Transverse colon (tissue), 4 donors: ENCODE measurements around the gene MRPS33. TPM values are rescaled to one million over a fixed set of nuclear protein-coding genes. Genes with fewer than 3 reads are reported as not detected.

Experiments
- DNase-seq: peaks from one replicate; pipeline ENCODE4 v3.0.0-alpha.2; 2019
- H3K27ac ChIP-seq, 4 donors: fragments of 200-600 bp; sonication (generic); 2 replicates each; pipeline ENCODE4 v1.5.1; 2016 to 2018; ENCODE audit warnings: inconsistent platforms in 4 of 4
- H3K27me3 ChIP-seq: fragments of 200-600 bp; sonication (generic); 2 replicates; pipeline ENCODE4 v1.5.1; 2017; ENCODE audit warnings: inconsistent platforms
- H3K36me3 ChIP-seq, 4 donors: fragments of 200-600 bp; sonication (generic); 2 replicates each; pipeline ENCODE4 v1.5.1; 2017 to 2019; ENCODE audit warnings: inconsistent platforms in 4 of 4
- H3K4me1 ChIP-seq, 4 donors: fragments of 200-600 bp; sonication (generic); 2 replicates each; pipeline ENCODE4 v1.5.1; 2017 to 2020; ENCODE audit warnings: inconsistent platforms in 4 of 4
- H3K4me3 ChIP-seq, 4 donors: fragments of 200-600 bp; sonication (generic); 1 replicate in 1 of 4; 2 replicates in 3 of 4; pipeline versions ENCODE4 v1.5.1 to v1.6.1; 2017 to 2019; ENCODE audit warnings: inconsistent platforms in 4 of 4
- H3K9me3 ChIP-seq, 2 donors: fragments of 200-600 bp; sonication (generic); 2 replicates each; pipeline ENCODE4 v1.5.1; 2017 to 2019; ENCODE audit warnings: inconsistent platforms in 2 of 2
- CTCF ChIP-seq, 5 experiments: fragments of 200-600 bp in 3 of 5; fragments of 450-650 bp in 2 of 5; sonication (generic) in 3 of 5; IDR thresholded peaks; 1 replicate in 2 of 5; 2 replicates in 3 of 5; pipeline ENCODE4 v1.5.1; 2016 to 2017; ENCODE audit warnings: antibody characterized with exemption in 5 of 5, inconsistent platforms in 3 of 5, mild to moderate bottlenecking in 2 of 5, moderate library complexity in 1 of 5
- EP300 ChIP-seq: sonication (generic); formaldehyde crosslinking; IDR thresholded peaks from one replicate; pipeline ENCODE4 v1.6.1; 2017; ENCODE audit warnings: antibody characterized with exemption, low read depth
- POLR2A ChIP-seq: fragments of 450-650 bp; IDR thresholded peaks from one replicate; pipeline ENCODE4 v1.6.1; 2016; ENCODE audit warnings: antibody characterized with exemption, mild to moderate bottlenecking, moderate library complexity
- POLR2AphosphoS5 ChIP-seq, 3 donors: sonication (generic); formaldehyde crosslinking; IDR thresholded peaks; one replicate each; pipeline ENCODE4 v1.6.1; 2016; ENCODE audit warnings: antibody characterized with exemption in 3 of 3
- WGBS, 2 donors: methylation state at CpG; one replicate each; pipeline ENCODE4 v1.1.5; 2018; ENCODE audit warnings: low coverage in 1 of 2; 5-methylcytosine and 5-hydroxymethylcytosine counted together
- in situ Hi-C, 4 donors: fragments of 200-750 bp; cut with MboI; loops; one replicate each; pipeline versions ENCODE4 v1.15.0 to v1.15.1; 2017; ENCODE audit warnings: low sequenced_read_pairs in 3 of 4, low pct_ligation_motif_present in 1 of 4, low pct_unique_long_range_greater_than_20kb in 1 of 4
- intact Hi-C: fragments of 100-400 bp; cut with DNase I; formaldehyde crosslinking; loops from one replicate; pipeline ENCODE4 v1.15.1; 2023; ENCODE audit warnings: low total_unique reads
- total RNA-seq, 4 donors: library from RNA; depleted of rRNA; stranded (reverse); fragments of >200 nt; gene quantifications; one replicate each; pipeline ENCODE4 v1.1.0, GENCODE V29; 2016

The MRPS33 gene
- total RNA-seq = 10 to 100 TPM in 2 of 4 donors, under 1 TPM in 2; 0.60 to 37.1 (median 12.0) TPM

- peaks cover 3 to 34% (median 17%) of the 10 kb centered on the region in 4 donors for H3K4me1 ChIP-seq
- no peaks in the 10 kb centered on the region for H3K9me3 ChIP-seq
- TF ChIP-seq POLR2AphosphoS5 (IDR thresholded peaks at IDR 0.05) = peak; percentile 76 to 88 (median 87)
- TF ChIP-seq CTCF (IDR thresholded peaks at IDR 0.05) = peak in 3 of 5 experiments; percentile 13 to 24 (median 16)
- TF ChIP-seq EP300 = no peak
- TF ChIP-seq POLR2A = peak; percentile 87
- peak within 1 kb of the TSS; percentile 47 to 65 (median 58) for H3K4me3 ChIP-seq
- peak; percentile 96 for DNase-seq
- intact Hi-C loops (loop anchor here (5.0 kb wide), 1 partner anchor 202 kb away; no protein-coding TSS in a partner anchor), in situ Hi-C loops (loop anchor here (5.0 to 25.0 kb wide), 7 partner anchors 90 to 523 kb away; partner anchors contain the start of genes NDUFB2 (in 4 of the 4) and BRAF (in 1 of the 4))
- H3K36me3 ChIP-seq = peaks cover 0 to 7% (median 3%) of the 10 kb centered on the region in 4 donors
- H3K27me3 ChIP-seq = peaks cover 26% of the 10 kb centered on the region
- peak within 1 kb of the TSS; percentile 86 to 93 (median 90) for H3K27ac ChIP-seq
- 0 to 2% methylated on average over 9 to 47 of the region's 47 CpGs for WGBS, 2 donors
Measured at GRCh38 chr7:141014524-141015395, at the start of gene MRPS33. Gene MRPS33, minus strand, starts transcription at chr7:141014952. Its CDS starts 4,319 bp downstream, at chr7:141010633.

DNA sequence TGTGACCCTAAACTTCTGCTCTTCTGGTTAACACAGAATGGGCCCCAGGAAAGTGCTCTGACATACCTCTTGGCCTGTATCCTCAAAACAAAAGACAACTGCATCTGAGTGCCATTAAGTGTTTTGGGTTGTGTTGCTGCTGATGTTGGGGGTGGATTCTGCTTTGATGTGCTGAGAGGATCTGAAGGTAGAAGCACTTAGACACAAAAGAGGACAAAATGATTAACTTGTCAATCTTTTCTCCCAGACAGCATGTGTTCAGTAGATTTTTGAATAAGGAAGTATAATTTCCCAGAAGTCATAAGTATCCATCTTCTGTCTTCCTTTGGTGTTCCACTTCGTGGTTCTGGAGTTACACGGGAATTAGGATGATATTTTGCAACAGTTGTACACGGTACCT is 43.0 kb upstream of the MRPS33 start:
- Histone ChIP-seq H3K36me3 (no peaks in the 10 kb centered on the region), H3K27me3 (no peaks in the 10 kb centered on the region), H3K27ac (no peak overlapping the region), H3K9me3 (no peaks in the 10 kb centered on the region), H3K4me3 (no peak overlapping the region), H3K4me1 (no peaks in the 10 kb centered on the region)
- intact Hi-C loops = no loop called here
- in situ Hi-C loops = no loop called here
- no peak for DNase-seq
- TF ChIP-seq CTCF (IDR thresholded peaks at IDR 0.05) (no peak), POLR2A (no peak), EP300 (no peak), POLR2AphosphoS5 (IDR thresholded peaks at IDR 0.05) (no peak)
- 84 to 85% methylated on average over 3 of the region's 3 CpGs for WGBS, 2 donors

GRCh38 chr7:141055146-141055545 is 40.4 kb upstream of the MRPS33 start:
- 80 to 93% methylated on average over 1 to 4 of the region's 4 CpGs for WGBS, 2 donors
- H3K9me3 ChIP-seq = no peaks in the 10 kb centered on the region
- H3K4me1 ChIP-seq = no peaks in the 10 kb centered on the region
- intact Hi-C loops = no loop called here
- no peaks in the 10 kb centered on the region for H3K27me3 ChIP-seq
- DNase-seq = no peak
- no peak for TF ChIP-seq EP300
- TF ChIP-seq POLR2AphosphoS5 (IDR thresholded peaks at IDR 0.05) = no peak
- no peak for TF ChIP-seq POLR2A
- TF ChIP-seq CTCF (IDR thresholded peaks at IDR 0.05) = no peak
- H3K4me3 ChIP-seq = no peak overlapping the region
- in situ Hi-C loops = no loop called here
- H3K36me3 ChIP-seq = no peaks in the 10 kb centered on the region
- H3K27ac ChIP-seq = no peak overlapping the region

DNA sequence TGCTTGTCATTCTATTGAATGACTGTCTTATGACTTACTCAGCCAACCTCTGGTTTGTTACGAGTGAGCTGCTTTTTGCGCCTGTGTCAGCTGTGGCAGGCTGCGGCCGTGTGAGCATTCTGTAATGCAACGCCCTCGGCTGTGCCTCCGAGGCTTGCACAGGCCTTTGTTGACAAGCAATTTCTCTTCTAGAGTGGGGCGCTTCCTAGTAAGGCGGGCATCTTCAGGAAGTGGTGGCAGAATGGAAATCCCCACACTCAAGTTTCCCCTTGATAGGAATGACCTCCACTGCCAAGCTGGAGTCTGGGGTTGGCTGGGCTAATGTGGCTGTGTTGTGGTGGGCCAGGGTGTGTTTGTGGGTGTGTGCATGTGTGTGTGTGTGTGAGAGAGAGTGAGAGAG is 38.9 kb upstream of the MRPS33 start:
- WGBS, 2 donors = 11 to 47% methylated on average over 7 to 9 of the region's 9 CpGs
- DNase-seq = no peak
- TF ChIP-seq CTCF (IDR thresholded peaks at IDR 0.05) (no peak), EP300 (no peak), POLR2AphosphoS5 (IDR thresholded peaks at IDR 0.05) (no peak), POLR2A (no peak)
- in situ Hi-C loops = no loop called here
- no peak overlapping the region for H3K4me3 ChIP-seq
- no peaks in the 10 kb centered on the region for H3K9me3 ChIP-seq
- H3K4me1 ChIP-seq = no peaks in the 10 kb centered on the region
- H3K27me3 ChIP-seq = no peaks in the 10 kb centered on the region
- intact Hi-C loops = no loop called here
- H3K27ac ChIP-seq = no peak overlapping the region
- H3K36me3 ChIP-seq = no peaks in the 10 kb centered on the region
